OCI-LY7 (cell line): Measurements from ENCODE around the gene SACS. TPM values are rescaled to one million over a fixed set of nuclear protein-coding genes. Genes with fewer than 3 reads are reported as not detected.
A peak's percentile ranks its signal among the peaks of the same experiment; 100 is the strongest.

Experiments used
- BruUV-seq: library from RNA; stranded (reverse); fragments of 400-500 nt; replicated peaks from 2 replicates; lab custom pipeline; 2021; lab: Mats Ljungman, UMichigan
- CTCF ChIA-PET: fragments of 300-600 bp; sonication (Branson Sonifier 250); formaldehyde crosslinking; loops from one replicate; lab custom pipeline; 2022; ENCODE audit warnings: antibody characterized with exemption; ENCODE audit not compliant: unreplicated experiment; lab: Charles Lee
- POLR2A ChIA-PET: fragments of 300-600 bp; sonication (Branson Sonifier 250); formaldehyde crosslinking; loops from one replicate; lab custom pipeline; 2022; ENCODE audit warnings: antibody characterized with exemption; lab: Charles Lee
- DNase-seq: peaks from one replicate; pipeline ENCODE4 v3.0.0-alpha.2; 2015; ENCODE audit warnings: low spot score
- H2AFZ ChIP-seq: fragments of 200-600 bp; sonication (generic), shearing (Covaris generic); 2 replicates; pipeline ENCODE4 v1.6.1; 2014; ENCODE audit warnings: mild to moderate bottlenecking, antibody characterized with exemption, low read length, moderate library complexity
- H3K27ac ChIP-seq: fragments of 200-600 bp; sonication (generic); 2 replicates; pipeline ENCODE4 v1.5.1; 2014; ENCODE audit warnings: mixed run types, low read depth, mild to moderate bottlenecking, moderate library complexity, low read length, inconsistent platforms; ENCODE audit not compliant: poor library complexity, severe bottlenecking
- H3K36me3 ChIP-seq: fragments of 200-600 bp; sonication (generic); 2 replicates; pipeline ENCODE4 v1.6.1; 2014; ENCODE audit warnings: mild to moderate bottlenecking, antibody characterized with exemption, low read length, moderate library complexity, mixed read lengths; ENCODE audit not compliant: insufficient read depth
- H3K4me1 ChIP-seq: fragments of 200-600 bp; sonication (generic); 2 replicates; pipeline ENCODE4 v1.5.1; 2014; ENCODE audit warnings: mild to moderate bottlenecking, low read length; ENCODE audit not compliant: insufficient read depth, poor library complexity, severe bottlenecking
- H3K4me2 ChIP-seq: fragments of 200-600 bp; sonication (generic); 2 replicates; pipeline ENCODE4 v1.6.1; 2014; ENCODE audit warnings: mild to moderate bottlenecking, low read length
- H3K4me3 ChIP-seq: fragments of 200-600 bp; sonication (generic); 2 replicates; pipeline ENCODE4 v1.5.1; 2014; ENCODE audit warnings: mild to moderate bottlenecking, low read depth, low read length; ENCODE audit not compliant: poor library complexity, severe bottlenecking
- H3K79me2 ChIP-seq: fragments of 200-600 bp; sonication (generic); 2 replicates; pipeline ENCODE4 v1.6.1; 2016; ENCODE audit warnings: low read depth, mild to moderate bottlenecking, low read length, moderate library complexity, mixed read lengths; ENCODE audit not compliant: insufficient read depth
- H3K9me2 ChIP-seq: fragments of 200-600 bp; sonication (generic); 2 replicates; pipeline ENCODE4 v1.6.1; 2016; ENCODE audit warnings: mild to moderate bottlenecking, low read length, mixed read lengths; ENCODE audit not compliant: insufficient read depth
- H3K9me3 ChIP-seq: fragments of 200-600 bp; sonication (generic); 2 replicates; pipeline ENCODE4 v1.6.1; 2014; ENCODE audit warnings: mild to moderate bottlenecking, mixed run types, low read length, mixed read lengths
- H4K20me1 ChIP-seq: fragments of 200-600 bp; sonication (generic); 2 replicates; pipeline ENCODE4 v1.6.1; 2014; ENCODE audit warnings: mild to moderate bottlenecking, antibody characterized with exemption, low read length, moderate library complexity, mixed read lengths; ENCODE audit not compliant: insufficient read depth
- CTCF ChIP-seq: fragments of 200-600 bp; sonication (generic); conservative IDR thresholded peaks from 2 replicates; pipeline ENCODE4 v1.5.1; 2014; ENCODE audit warnings: mild to moderate bottlenecking, antibody characterized with exemption, low read length, moderate library complexity, mixed read lengths
- EZH2phosphoT487 ChIP-seq: fragments of 200-600 bp; sonication (generic); IDR thresholded peaks from 2 replicates; pipeline ENCODE4 v1.6.1; 2018; ENCODE audit warnings: low read depth, borderline replicate concordance, mild to moderate bottlenecking, mixed run types, antibody characterized with exemption, low read length, moderate library complexity, mixed read lengths
- intact Hi-C: fragments of 100-400 bp; cut with micrococcal nuclease; formaldehyde crosslinking; loops from one replicate; pipeline ENCODE4 v1.10.0; 2022; ENCODE audit not compliant: unreplicated experiment
- total RNA-seq, 2 experiments: library from RNA; depleted of rRNA in 1 of 2; stranded (reverse); fragments of >200 nt in 1 of 2; shearing (Covaris generic) in 1 of 2; gene quantifications; 2 replicates each; pipeline ENCODE4 v1.2.3, GENCODE V29; 2014 to 2022

SACS gene
- total RNA-seq, 2 experiments from 2014 or later, result 9.8 to 22.6 TPM

- H3K27ac ChIP-seq, result no peak overlapping the region
- no peaks in the 10 kb centered on the region for H4K20me1 ChIP-seq
- no peaks in the 10 kb centered on the region for H3K9me3 ChIP-seq
- H2AFZ ChIP-seq, result no peak overlapping the region
- ChIA-PET POLR2A (no interaction called here), CTCF (no interaction called here)
- no peak for DNase-seq
- H3K4me1 ChIP-seq, result no peaks in the 10 kb centered on the region
- H3K9me2 ChIP-seq, result no peaks in the 10 kb centered on the region
- H3K4me2 ChIP-seq, result no peak overlapping the region
- no peaks in the 10 kb centered on the region for H3K36me3 ChIP-seq
- TF ChIP-seq CTCF (no peak), EZH2phosphoT487 (no peak)
- no TSS peak for BruUV-seq
- no peaks in the 10 kb centered on the region for H3K79me2 ChIP-seq
- no peak overlapping the region for H3K4me3 ChIP-seq
- intact Hi-C loops, result no loop called here
Measured at GRCh38 chr13:23456437-23457210, 23.1 kb upstream of the SACS start.

- H3K4me3 ChIP-seq, result no peak overlapping the region
- POLR2A ChIA-PET, result no interaction called here
- H3K36me3 ChIP-seq, result no peaks in the 10 kb centered on the region
- H3K79me2 ChIP-seq, result no peaks in the 10 kb centered on the region
- no peaks in the 10 kb centered on the region for H4K20me1 ChIP-seq
- no TSS peak for BruUV-seq
- no peak overlapping the region for H3K4me2 ChIP-seq
- TF ChIP-seq EZH2phosphoT487, result no peak
- 0 out of 2 replicates have a peak, but pooled peaks have one; percentile 15 for TF ChIP-seq CTCF
- no peak overlapping the region for H2AFZ ChIP-seq
- H3K9me2 ChIP-seq, result no peaks in the 10 kb centered on the region
- H3K27ac ChIP-seq, result no peak overlapping the region
- no peak for DNase-seq
- intact Hi-C loops, result no loop called here
- no peaks in the 10 kb centered on the region for H3K9me3 ChIP-seq
- CTCF ChIA-PET, result no interaction called here
- H3K4me1 ChIP-seq, result no peaks in the 10 kb centered on the region
Measured at GRCh38 chr13:23455401-23456185, 22.1 kb upstream of the SACS start.
